Type B pancreatic cell (in vitro differentiated cells): Measurements from ENCODE around the gene HDDC2. TPM values are rescaled to one million over a fixed set of nuclear protein-coding genes. Genes with fewer than 3 reads are reported as not detected.

ENCODE experiments used
- DNase-seq: peaks from one replicate; pipeline ENCODE4 v3.0.0; 2021; ENCODE audit warnings: mixed read lengths; ENCODE audit not compliant: unreplicated experiment; ENCODE audit errors: extremely low spot score
- H3K27ac Mint-ChIP-seq: 2 replicates; pipeline ENCODE4 v1.8.0; 2021; ENCODE audit warnings: mild to moderate bottlenecking, mixed read lengths
- H3K27me3 Mint-ChIP-seq: 2 replicates; pipeline ENCODE4 v1.8.0; 2021; ENCODE audit warnings: mixed read lengths
- H3K36me3 Mint-ChIP-seq: 2 replicates; pipeline ENCODE4 v1.8.0; 2021; ENCODE audit warnings: mixed read lengths
- H3K4me1 Mint-ChIP-seq: one replicate; pipeline ENCODE4 v1.8.0; 2021; ENCODE audit warnings: mixed read lengths; ENCODE audit not compliant: unreplicated experiment
- H3K4me3 Mint-ChIP-seq: 2 replicates; pipeline ENCODE4 v1.8.0; 2021; ENCODE audit warnings: mild to moderate bottlenecking, mixed read lengths
- H3K9me3 Mint-ChIP-seq: 2 replicates; pipeline ENCODE4 v1.8.0; 2021; ENCODE audit warnings: mixed read lengths
- CTCF ChIP-seq: fragments of 200-600 bp; sonication (generic); conservative IDR thresholded peaks from 2 replicates; pipeline ENCODE4 v1.5.0; 2021; ENCODE audit warnings: antibody characterized with exemption, mild to moderate bottlenecking
- total RNA-seq: library from RNA; stranded (reverse); gene quantifications from 2 replicates; pipeline ENCODE4 v1.2.1, GENCODE V29; 2021; ENCODE audit warnings: low replicate concordance

HDDC2 gene
- total RNA-seq, 1 donor from 2014 or later = 90.0 TPM

- H3K36me3 Mint-ChIP-seq = peaks cover 10% of the 10 kb centered on the region
- peaks cover 25% of the 10 kb centered on the region for H3K4me1 Mint-ChIP-seq
- no peaks in the 10 kb centered on the region for H3K9me3 Mint-ChIP-seq
- no peak for DNase-seq
- TF ChIP-seq CTCF = no peak
- no peaks in the 10 kb centered on the region for H3K27me3 Mint-ChIP-seq
- peak overlapping the region; percentile 44 for H3K4me3 Mint-ChIP-seq
- H3K27ac Mint-ChIP-seq = peak overlapping the region; percentile 18
These were observed 50.1 kb downstream of the HDDC2 start for GRCh38 chr6:125251516-125252220.

GRCh38 chr6:125250511-125250910 lies 51.3 kb downstream of the HDDC2 start:
- H3K9me3 Mint-ChIP-seq = no peaks in the 10 kb centered on the region
- no peak overlapping the region for H3K4me3 Mint-ChIP-seq
- H3K4me1 Mint-ChIP-seq = peaks cover 36% of the 10 kb centered on the region
- no peak overlapping the region for H3K27ac Mint-ChIP-seq
- DNase-seq = no peak
- no peaks in the 10 kb centered on the region for H3K27me3 Mint-ChIP-seq
- H3K36me3 Mint-ChIP-seq = peaks cover 10% of the 10 kb centered on the region
- no peak for TF ChIP-seq CTCF

- no peak for TF ChIP-seq CTCF
- no peak overlapping the region for H3K4me3 Mint-ChIP-seq
- peaks cover 10% of the 10 kb centered on the region for H3K36me3 Mint-ChIP-seq
- H3K9me3 Mint-ChIP-seq = peaks cover 2% of the 10 kb centered on the region
- H3K27ac Mint-ChIP-seq = no peak overlapping the region
- H3K4me1 Mint-ChIP-seq = peaks cover 32% of the 10 kb centered on the region
- DNase-seq = no peak
- no peaks in the 10 kb centered on the region for H3K27me3 Mint-ChIP-seq
These were observed 53.6 kb downstream of the HDDC2 start for GRCh38 chr6:125248136-125248535.

GRCh38 chr6:125246566-125246965 lies 55.2 kb downstream of the HDDC2 start:
- peaks cover 21% of the 10 kb centered on the region for H3K4me1 Mint-ChIP-seq
- no peak for TF ChIP-seq CTCF
- no peak overlapping the region for H3K27ac Mint-ChIP-seq
- H3K36me3 Mint-ChIP-seq = peaks cover 24% of the 10 kb centered on the region
- peaks cover 8% of the 10 kb centered on the region for H3K9me3 Mint-ChIP-seq
- H3K27me3 Mint-ChIP-seq = no peaks in the 10 kb centered on the region
- no peak overlapping the region for H3K4me3 Mint-ChIP-seq
- DNase-seq = no peak

GRCh38 chr6:125245523-125246264 lies 56.1 kb downstream of the HDDC2 start:
- Mint-ChIP-seq H3K4me1 (peaks cover 18% of the 10 kb centered on the region), H3K9me3 (peaks cover 16% of the 10 kb centered on the region), H3K36me3 (peaks cover 33% of the 10 kb centered on the region), H3K27ac (peak overlapping the region; percentile 35), H3K4me3 (no peak overlapping the region), H3K27me3 (no peaks in the 10 kb centered on the region)
- no peak for DNase-seq
- no peak for TF ChIP-seq CTCF
